ENCODE data around the gene ZIC5.

DNA sequence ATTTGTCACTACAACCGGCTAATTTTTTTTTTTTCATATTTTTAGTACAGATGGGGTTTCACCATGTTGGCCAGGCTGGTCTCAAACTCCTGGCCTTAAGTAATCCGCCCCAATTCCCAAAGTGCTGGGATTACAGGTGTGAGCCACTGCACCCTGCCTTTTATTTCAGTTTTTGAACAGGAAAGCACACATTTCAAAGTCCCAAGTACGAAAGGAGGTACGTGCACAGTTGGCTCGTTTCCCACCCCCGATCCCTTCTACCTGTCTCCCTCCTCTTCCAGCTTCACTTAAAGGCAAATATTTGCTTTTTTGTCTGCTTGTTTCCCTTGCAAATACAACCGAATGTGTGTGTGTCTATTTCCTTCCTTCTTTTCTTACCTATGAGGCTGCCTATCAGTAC lies 30.5 kb downstream of the ZIC5 start:
- TF ChIP-seq CTCF (IDR thresholded peaks at IDR 0.05; ENCODE audit: insufficient read depth, low read length, poor library complexity, severe bottlenecking) (no peak), EZH2phosphoT487 (conservative IDR thresholded peaks at IDR 0.05; ENCODE audit: low read length) (no peak)
